Body of pancreas (tissue), 4 donors: Measurements from ENCODE around the gene UBAP1. TPM values are rescaled to one million over a fixed set of nuclear protein-coding genes. Genes with fewer than 3 reads are reported as not detected.
"Not testable (repeated sequence)": the region's sequence is repeated elsewhere in the genome, so short reads cannot be mapped to it uniquely, and the experiment has no call there.

ENCODE experiments used
- ATAC-seq: fragments of 150-250 bp; one replicate; pipeline ENCODE4 v1.9.1; 2016
- DNase-seq, 4 donors: peaks; one replicate each; pipeline ENCODE4 v3.0.0-alpha.2; 2019
- H3K27ac ChIP-seq, 4 donors: fragments of 200-600 bp; sonication (generic); 1 replicate in 3 of 4; 2 replicates in 1 of 4; pipeline versions ENCODE4 v1.5.1 to v1.6.1; 2016 to 2019; ENCODE audit warnings: mild to moderate bottlenecking in 1 of 4, mixed read lengths in 1 of 4, moderate library complexity in 1 of 4
- H3K27me3 ChIP-seq, 2 donors: fragments of 200-600 bp; sonication (generic); one replicate each; pipeline ENCODE4 v1.6.0; 2016; ENCODE audit warnings: mild to moderate bottlenecking in 1 of 2
- H3K36me3 ChIP-seq, 2 donors: fragments of 200-600 bp; sonication (generic); replicated peaks in 1 of 2; 2 replicates each; pipeline ENCODE4 v1.5.1; 2016; ENCODE audit warnings: low read depth in 2 of 2; ENCODE audit not compliant: insufficient read depth in 1 of 2
- H3K4me1 ChIP-seq: fragments of 200-600 bp; sonication (generic); one replicate; pipeline ENCODE4 v1.6.0; 2016
- H3K4me3 ChIP-seq, 2 donors: fragments of 200-600 bp; sonication (generic); 1 replicate in 1 of 2; 2 replicates in 1 of 2; pipeline ENCODE4 v1.5.1; 2016 to 2019
- H3K9me3 ChIP-seq, 3 donors: fragments of 200-600 bp; sonication (generic); 1 replicate in 2 of 3; 2 replicates in 1 of 3; pipeline ENCODE4 v1.5.1; 2016
- POLR2A ChIP-seq, 3 donors: fragments of 450-650 bp; IDR thresholded peaks; one replicate each; pipeline ENCODE4 v1.6.1; 2016; ENCODE audit warnings: antibody characterized with exemption in 3 of 3, mild to moderate bottlenecking in 2 of 3
- WGBS, 2 donors: methylation state at CpG; one replicate each; pipeline ENCODE4 v1.1.5; 2017; 5-methylcytosine and 5-hydroxymethylcytosine counted together
- intact Hi-C: fragments of 100-400 bp; cut with DNase I; formaldehyde crosslinking; loops from one replicate; pipeline ENCODE4 v1.15.1; 2023
- total RNA-seq, 2 donors: library from RNA; depleted of rRNA; stranded (reverse); fragments of >200 nt; gene quantifications; one replicate each; pipeline ENCODE4 v1.1.0, GENCODE V29; 2016
- TF ChIP-seq, protein P1 (sequence below), 7 experiments: fragments of 450-650 bp in 4 of 7; fragments of 200-600 bp in 3 of 7; sonication (generic) in 3 of 7; IDR thresholded peaks; one replicate each; pipeline ENCODE4 v1.5.1; 2016 to 2019; ENCODE audit warnings: antibody characterized with exemption in 7 of 7

Gene UBAP1
- total RNA-seq, 2 donors from 2014 or later: 18.9 to 19.1 TPM

DNA sequence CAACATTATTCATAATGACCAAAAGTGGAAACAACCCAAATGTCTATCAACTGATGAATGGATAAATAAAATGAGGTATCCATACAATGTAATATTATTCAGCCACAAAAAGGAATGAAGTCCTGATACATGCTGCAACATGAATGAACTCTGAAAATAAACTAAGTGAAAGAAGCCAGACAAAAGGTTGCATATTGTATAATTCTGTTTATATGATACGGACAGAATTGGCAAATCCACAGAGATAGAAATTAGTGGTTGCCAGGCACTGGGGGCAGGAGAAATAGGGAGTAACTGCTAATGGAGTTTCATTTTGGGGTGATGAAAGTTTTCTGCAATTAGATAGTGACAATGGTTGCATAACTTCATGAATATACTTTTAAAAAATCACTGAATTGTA is 103.3 kb downstream of the UBAP1 start:
- TF ChIP-seq, protein P1, sequence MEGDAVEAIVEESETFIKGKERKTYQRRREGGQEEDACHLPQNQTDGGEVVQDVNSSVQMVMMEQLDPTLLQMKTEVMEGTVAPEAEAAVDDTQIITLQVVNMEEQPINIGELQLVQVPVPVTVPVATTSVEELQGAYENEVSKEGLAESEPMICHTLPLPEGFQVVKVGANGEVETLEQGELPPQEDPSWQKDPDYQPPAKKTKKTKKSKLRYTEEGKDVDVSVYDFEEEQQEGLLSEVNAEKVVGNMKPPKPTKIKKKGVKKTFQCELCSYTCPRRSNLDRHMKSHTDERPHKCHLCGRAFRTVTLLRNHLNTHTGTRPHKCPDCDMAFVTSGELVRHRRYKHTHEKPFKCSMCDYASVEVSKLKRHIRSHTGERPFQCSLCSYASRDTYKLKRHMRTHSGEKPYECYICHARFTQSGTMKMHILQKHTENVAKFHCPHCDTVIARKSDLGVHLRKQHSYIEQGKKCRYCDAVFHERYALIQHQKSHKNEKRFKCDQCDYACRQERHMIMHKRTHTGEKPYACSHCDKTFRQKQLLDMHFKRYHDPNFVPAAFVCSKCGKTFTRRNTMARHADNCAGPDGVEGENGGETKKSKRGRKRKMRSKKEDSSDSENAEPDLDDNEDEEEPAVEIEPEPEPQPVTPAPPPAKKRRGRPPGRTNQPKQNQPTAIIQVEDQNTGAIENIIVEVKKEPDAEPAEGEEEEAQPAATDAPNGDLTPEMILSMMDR (IDR thresholded peaks at IDR 0.05): no peak
- no peak for TF ChIP-seq POLR2A (IDR thresholded peaks at IDR 0.05)
- 92 to 97% methylated on average over 1 of the region's 1 CpG for WGBS, 2 donors
- no peak for ATAC-seq

DNA sequence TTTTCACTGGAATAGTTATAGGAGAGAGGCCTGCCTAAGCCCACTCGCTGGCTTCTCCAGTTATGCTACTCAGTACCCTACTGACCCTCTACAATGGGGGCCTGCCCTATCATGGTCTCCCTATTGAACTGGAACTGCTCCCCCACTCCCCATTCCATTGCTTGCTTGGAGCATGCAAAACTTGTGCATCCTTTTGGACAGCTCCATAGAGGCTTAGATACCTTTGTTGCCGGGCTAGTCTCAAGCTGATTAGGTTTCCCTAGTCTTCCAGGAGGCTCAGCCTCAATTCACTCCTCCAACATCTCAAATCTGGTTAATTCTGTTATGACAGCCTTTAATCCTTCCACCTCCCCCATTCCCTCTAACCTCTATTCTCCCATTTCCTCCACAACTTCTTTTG is 110.3 kb downstream of the UBAP1 start:
- ATAC-seq: no peak
- 86 to 89% methylated on average over 2 of the region's 2 CpGs for WGBS, 2 donors

More for the DNA sequence above, 103.3 kb downstream of the UBAP1 start:
- no peaks in the 10 kb centered on the region for H3K27me3 ChIP-seq
- intact Hi-C loops: no loop called here
- no peaks in the 10 kb centered on the region for H3K9me3 ChIP-seq
- H3K27ac ChIP-seq: no peak overlapping the region
- no peak overlapping the region for H3K4me3 ChIP-seq
- no peak for DNase-seq
- no peaks in the 10 kb centered on the region for H3K4me1 ChIP-seq
- H3K36me3 ChIP-seq: no peaks in the 10 kb centered on the region

DNA sequence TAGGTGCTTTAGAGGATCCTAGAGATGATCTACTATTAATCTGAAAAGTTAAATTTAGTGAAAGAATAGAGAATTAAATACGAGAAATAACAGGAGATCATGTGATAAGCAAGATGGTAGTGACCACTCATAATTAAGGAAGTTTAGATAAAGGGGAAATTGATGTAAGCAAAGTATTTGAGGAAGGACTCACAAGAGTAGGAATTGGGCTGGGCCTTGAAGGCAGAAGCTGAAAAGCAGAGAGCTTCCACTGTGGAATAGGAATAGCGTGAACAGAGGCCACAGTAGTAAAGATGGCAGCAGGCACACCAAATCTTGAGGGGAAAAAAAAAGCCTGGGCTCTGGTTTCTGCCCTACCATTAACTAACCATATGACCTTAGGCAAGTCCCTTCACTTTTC is 112.2 kb downstream of the UBAP1 start:
- no peaks in the 10 kb centered on the region for H3K4me1 ChIP-seq
- TF ChIP-seq, protein P1 (IDR thresholded peaks at IDR 0.05): no peak
- TF ChIP-seq POLR2A (IDR thresholded peaks at IDR 0.05): no peak
- H3K9me3 ChIP-seq: no peaks in the 10 kb centered on the region
- intact Hi-C loops: no loop called here
- H3K27me3 ChIP-seq: no peaks in the 10 kb centered on the region
- ATAC-seq (no peak), DNase-seq (no peak)
- WGBS, 2 donors: 80 to 85% methylated on average over 2 of the region's 2 CpGs
- H3K4me3 ChIP-seq: no peak overlapping the region
- no peaks in the 10 kb centered on the region for H3K36me3 ChIP-seq
- H3K27ac ChIP-seq: peak overlapping the region in 1 of 4 donors; percentile 27

More for the DNA sequence above, 110.3 kb downstream of the UBAP1 start:
- intact Hi-C loops: no loop called here
- DNase-seq: no peak
- Histone ChIP-seq H3K9me3 (no peaks in the 10 kb centered on the region), H3K36me3 (no peaks in the 10 kb centered on the region), H3K27me3 (no peaks in the 10 kb centered on the region), H3K4me3 (no peak overlapping the region), H3K27ac (no peak overlapping the region), H3K4me1 (no peaks in the 10 kb centered on the region)
- TF ChIP-seq, protein P1 (IDR thresholded peaks at IDR 0.05): no peak
- no peak for TF ChIP-seq POLR2A (IDR thresholded peaks at IDR 0.05)

DNA sequence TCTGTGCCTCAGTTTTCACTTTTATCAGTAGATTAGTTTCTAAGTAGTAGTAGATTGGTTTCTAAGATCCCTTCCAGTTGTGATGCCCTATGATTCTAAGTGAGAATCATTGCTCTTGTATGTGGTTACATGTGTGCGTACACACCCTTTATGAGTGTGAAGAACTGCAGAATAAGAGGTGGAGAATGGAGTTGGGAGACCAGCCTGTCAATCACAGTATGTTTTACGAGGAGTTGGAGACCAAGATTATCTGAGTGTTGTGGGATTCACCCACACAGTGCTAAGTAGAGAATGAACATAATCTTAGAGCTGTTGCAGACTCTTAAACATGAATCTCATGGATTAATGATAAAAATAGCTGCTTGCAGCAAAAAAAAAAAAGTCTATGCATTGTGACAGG is 112.6 kb downstream of the UBAP1 start:
- Histone ChIP-seq H3K4me1 (no peaks in the 10 kb centered on the region), H3K27ac (no peak overlapping the region), H3K4me3 (no peak overlapping the region), H3K27me3 (no peaks in the 10 kb centered on the region), H3K9me3 (no peaks in the 10 kb centered on the region), H3K36me3 (no peaks in the 10 kb centered on the region)
- TF ChIP-seq, protein P1 (IDR thresholded peaks at IDR 0.05): no peak
- TF ChIP-seq POLR2A (IDR thresholded peaks at IDR 0.05): no peak
- DNase-seq (no peak), ATAC-seq (no peak)
- WGBS, 2 donors: 81 to 88% methylated on average over 2 of the region's 2 CpGs
- intact Hi-C loops: no loop called here

DNA sequence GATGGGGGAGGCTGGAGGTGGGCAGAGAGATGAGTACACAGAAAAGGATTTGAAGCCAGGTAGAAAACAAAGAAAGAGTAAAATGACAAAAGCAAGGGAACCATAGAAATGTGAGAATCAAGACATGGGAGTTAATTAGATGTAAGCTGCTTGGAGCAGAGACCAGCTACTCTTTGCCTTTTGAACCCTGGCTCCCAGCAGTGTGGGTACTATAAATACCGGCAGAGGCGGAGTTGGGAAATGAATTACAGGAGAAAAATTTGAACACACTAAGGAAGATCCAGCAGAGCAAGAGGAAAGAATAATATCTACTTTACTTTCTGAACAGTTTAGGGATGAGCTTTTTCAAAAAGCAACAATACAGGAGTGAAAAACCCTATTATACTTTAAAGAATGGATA is 113.7 kb downstream of the UBAP1 start:
- no peak for DNase-seq
- no peak for ATAC-seq
- WGBS, 2 donors: 62 to 70% methylated on average over 2 of the region's 2 CpGs
- H3K36me3 ChIP-seq: no peaks in the 10 kb centered on the region
- intact Hi-C loops: no loop called here
- H3K27ac ChIP-seq: no peak overlapping the region
- no peaks in the 10 kb centered on the region for H3K27me3 ChIP-seq
- no peak overlapping the region for H3K4me3 ChIP-seq
- no peaks in the 10 kb centered on the region for H3K9me3 ChIP-seq
- TF ChIP-seq POLR2A (IDR thresholded peaks at IDR 0.05): no peak
- TF ChIP-seq, protein P1 (IDR thresholded peaks at IDR 0.05): no peak
- H3K4me1 ChIP-seq: no peaks in the 10 kb centered on the region

DNA sequence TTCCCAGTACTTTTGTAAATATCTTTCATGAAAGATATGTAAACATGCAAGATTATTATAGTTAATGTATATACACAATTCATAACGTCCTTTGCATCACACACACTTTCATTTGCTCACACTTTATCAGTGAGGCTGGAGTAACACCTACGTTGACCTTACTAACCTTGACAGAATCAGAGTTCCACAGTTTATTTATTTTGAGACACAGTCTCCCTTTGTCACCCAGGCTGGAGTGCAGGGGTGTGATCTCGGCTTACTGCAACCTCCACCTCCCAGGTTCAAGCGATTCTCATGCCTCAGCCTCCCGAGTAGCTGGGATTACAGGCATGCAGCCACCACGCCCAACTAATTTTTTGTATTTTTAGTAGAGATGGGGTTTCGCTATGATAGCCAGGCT is 122.2 kb downstream of the UBAP1 start:
- ATAC-seq, H3K27ac ChIP-seq, H3K27me3 ChIP-seq, H3K9me3 ChIP-seq, intact Hi-C loops, H3K4me1 ChIP-seq, H3K36me3 ChIP-seq, DNase-seq, H3K4me3 ChIP-seq: not testable (repeated sequence)
- 65 to 68% methylated on average over 7 of the region's 7 CpGs for WGBS, 2 donors
